ENCODE results near the gene PTH2R. TPM values are rescaled to one million over a fixed set of nuclear protein-coding genes. Genes with fewer than 3 reads are reported as not detected.
"Not testable (repeated sequence)": the region's sequence is repeated elsewhere in the genome, so short reads cannot be mapped to it uniquely, and the experiment has no call there.

Gene PTH2R
- polyA plus RNA-seq, 3 donors from 2014 or later: 0.07 TPM; not detected in 2

DNA sequence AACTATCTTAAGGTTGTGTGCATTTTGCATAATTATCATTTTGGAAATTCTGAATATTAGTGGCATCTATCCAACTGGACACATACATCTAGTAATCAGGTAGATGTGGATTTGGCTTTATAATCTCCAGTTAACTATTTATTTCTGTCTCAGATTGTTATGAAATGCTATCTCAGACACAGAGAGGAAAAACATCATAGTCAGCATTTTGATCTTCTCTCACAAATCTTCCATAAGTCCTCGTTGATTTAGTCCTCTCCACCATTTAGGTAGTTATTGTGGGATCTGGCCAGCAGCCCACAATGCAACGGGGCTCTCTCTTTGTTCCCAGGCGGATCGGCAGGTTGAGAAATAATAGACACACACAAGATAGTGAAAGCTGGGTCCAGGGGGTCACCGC is 75.4 kb downstream of the PTH2R start:
- H3K4me3 Mint-ChIP-seq; H3K4me1 Mint-ChIP-seq; H3K27ac Mint-ChIP-seq; H3K36me3 Mint-ChIP-seq; DNase-seq; H3K27me3 Mint-ChIP-seq (ENCODE audit: low read depth in 3 of 3): not testable (repeated sequence)
- peaks cover 8 to 23% (median 10%) of the 10 kb centered on the region in 6 donors for H3K9me3 Mint-ChIP-seq

DNA sequence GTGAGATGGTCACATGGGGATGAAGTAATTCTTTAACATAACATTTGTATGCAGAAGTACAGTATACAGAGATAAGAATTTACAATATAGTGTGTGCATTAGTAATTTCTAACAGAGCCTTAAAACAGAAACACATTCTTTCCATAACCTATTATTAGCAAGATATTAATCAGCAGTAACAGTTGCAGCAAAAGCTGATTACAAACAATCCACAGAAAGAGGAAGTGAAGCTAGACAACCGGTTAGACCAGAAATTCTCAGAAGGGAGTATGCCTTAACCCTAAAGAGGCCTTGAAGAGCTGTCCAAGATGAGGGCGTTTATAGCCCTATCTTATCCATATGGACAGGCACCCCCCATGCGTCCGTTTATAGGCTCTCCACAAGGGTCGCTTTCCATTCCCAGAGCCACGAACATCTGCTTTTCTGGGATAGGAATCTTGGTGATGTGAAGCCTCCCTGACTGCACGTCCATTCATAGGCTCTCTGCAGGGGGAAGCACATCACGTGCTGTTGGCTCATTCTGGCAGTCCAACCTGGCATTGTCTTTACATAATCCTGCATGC is 75.9 kb downstream of the PTH2R start:
- DNase-seq; H3K27ac Mint-ChIP-seq; H3K4me3 Mint-ChIP-seq; H3K27me3 Mint-ChIP-seq (ENCODE audit: low read depth in 3 of 3); H3K36me3 Mint-ChIP-seq; H3K4me1 Mint-ChIP-seq: not testable (repeated sequence)
- peaks cover 8 to 23% (median 12%) of the 10 kb centered on the region in 6 donors for H3K9me3 Mint-ChIP-seq

DNA sequence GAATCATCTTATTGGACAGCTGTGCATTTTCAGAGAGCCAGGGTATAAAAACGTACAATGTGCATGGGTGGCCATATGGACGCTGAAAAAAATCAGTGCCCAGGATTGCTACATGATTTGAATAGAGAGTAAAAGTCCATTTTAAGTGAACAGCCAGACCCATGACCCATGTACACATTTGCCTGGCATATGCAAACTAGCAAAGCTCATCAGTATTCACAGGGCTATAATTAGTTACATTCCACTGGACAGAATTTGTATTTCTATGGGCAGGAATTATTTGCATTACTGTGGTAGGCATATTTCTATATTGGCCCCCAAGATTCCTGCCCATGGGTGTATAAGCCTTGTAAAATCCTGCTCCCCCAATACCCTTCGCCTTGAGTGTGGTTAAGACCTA is 78.8 kb downstream of the PTH2R start:
- Mint-ChIP-seq H3K9me3 (peaks cover 8 to 23% (median 12%) of the 10 kb centered on the region in 6 donors), H3K36me3 (peaks cover 3 to 6% (median 3%) of the 10 kb centered on the region in 3 donors), H3K4me3 (no peak overlapping the region), H3K27ac (no peak overlapping the region), H3K27me3 (ENCODE audit: low read depth in 3 of 3) (peaks cover 0 to 1% (median 0%) of the 10 kb centered on the region in 3 donors), H3K4me1 (no peaks in the 10 kb centered on the region)
- no peak for DNase-seq

DNA sequence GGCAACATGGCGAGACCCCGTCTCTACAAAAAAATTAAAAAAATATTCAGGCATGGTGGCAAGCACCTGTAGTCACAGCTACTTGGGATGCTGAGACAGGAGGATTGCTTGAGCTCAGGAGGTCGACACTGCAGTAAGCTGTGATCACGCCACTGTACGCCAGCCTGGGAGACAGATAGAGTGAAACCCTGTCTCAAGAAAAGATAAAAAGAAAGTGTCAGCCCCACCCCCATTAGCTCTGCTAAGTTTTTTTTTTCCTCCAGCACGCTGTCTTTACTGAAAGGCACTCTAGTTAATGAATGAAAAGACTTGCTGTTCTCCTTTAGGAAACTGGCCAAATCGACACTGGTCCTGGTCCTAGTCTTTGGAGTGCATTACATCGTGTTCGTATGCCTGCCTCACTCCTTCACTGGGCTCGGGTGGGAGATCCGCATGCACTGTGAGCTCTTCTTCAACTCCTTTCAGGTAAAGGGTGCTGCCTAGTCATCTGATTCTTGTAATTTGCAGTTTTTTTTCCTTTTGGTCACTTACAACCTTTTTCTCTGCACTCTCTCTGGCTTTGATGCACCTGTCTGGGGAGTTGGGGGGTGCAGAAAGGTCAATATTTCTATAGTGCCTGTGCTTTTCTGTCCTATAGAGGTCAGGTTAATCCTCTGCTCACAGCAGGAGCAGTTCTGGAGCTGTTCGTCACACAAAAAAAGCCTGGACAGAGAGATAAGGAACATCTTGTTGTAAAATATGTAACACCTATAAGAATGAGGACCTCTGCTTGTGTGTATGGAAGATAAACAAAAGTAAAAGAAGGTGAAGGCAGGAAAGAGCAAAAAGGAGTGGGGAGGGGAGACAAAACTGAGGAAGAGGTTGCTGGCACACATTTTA is 82.3 kb downstream of the PTH2R start:
- Mint-ChIP-seq H3K9me3 (peaks cover 2 to 5% (median 3%) of the 10 kb centered on the region in 6 donors), H3K4me3 (no peak overlapping the region), H3K27me3 (ENCODE audit: low read depth in 3 of 3) (no peaks in the 10 kb centered on the region), H3K27ac (no peak overlapping the region), H3K36me3 (peaks cover 0 to 3% (median 0%) of the 10 kb centered on the region in 3 donors), H3K4me1 (no peaks in the 10 kb centered on the region)
- DNase-seq: no peak

DNA sequence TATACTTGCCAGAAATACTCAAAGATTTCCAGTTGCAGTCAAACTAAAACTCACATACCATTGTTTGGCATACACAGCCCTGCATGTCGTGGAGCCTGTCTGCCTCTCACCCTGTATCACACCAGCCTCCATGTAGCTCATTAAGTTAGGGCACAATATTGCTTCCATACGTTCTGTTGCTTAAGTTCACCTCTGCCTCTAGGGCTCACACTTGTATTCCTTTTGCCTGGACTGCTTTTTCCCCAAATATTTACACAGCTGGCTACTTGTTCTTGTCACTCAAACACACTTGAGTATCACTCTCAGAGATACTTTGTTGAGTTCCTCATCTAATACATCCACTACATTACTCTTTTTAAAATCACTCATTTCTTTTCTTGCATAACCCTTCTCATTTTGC is 83.1 kb downstream of the PTH2R start:
- peaks cover 0 to 5% (median 2%) of the 10 kb centered on the region in 6 donors for H3K9me3 Mint-ChIP-seq
- no peaks in the 10 kb centered on the region for H3K4me1 Mint-ChIP-seq

DNA sequence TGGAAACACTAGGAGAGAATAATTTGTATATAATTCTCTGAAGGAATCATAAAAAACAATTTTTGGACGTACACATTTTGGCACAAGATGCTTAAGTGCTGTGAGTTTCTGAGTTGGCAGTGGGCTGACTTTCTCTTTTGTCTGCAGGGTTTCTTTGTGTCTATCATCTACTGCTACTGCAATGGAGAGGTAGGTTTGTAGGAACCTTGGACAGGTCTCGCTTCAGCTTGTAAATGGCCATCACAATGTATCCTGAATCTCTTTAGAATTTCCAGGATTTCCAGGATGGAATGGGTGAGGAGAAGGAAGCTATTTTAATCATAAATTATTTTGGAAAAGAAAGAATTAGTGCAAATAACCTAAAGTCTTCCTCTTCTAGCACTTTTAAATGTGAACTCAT is 83.9 kb downstream of the PTH2R start:
- Mint-ChIP-seq H3K36me3 (no peaks in the 10 kb centered on the region), H3K4me3 (no peak overlapping the region), H3K4me1 (no peaks in the 10 kb centered on the region), H3K27me3 (ENCODE audit: low read depth in 3 of 3) (peaks cover 0 to 2% (median 0%) of the 10 kb centered on the region in 3 donors), H3K27ac (no peak overlapping the region), H3K9me3 (peaks cover 0 to 5% (median 2%) of the 10 kb centered on the region in 6 donors)
- no peak for DNase-seq

More for the DNA sequence above, 83.1 kb downstream of the PTH2R start:
- Mint-ChIP-seq H3K4me3 (no peak overlapping the region), H3K27ac (no peak overlapping the region), H3K27me3 (ENCODE audit: low read depth in 3 of 3) (no peaks in the 10 kb centered on the region), H3K36me3 (no peaks in the 10 kb centered on the region)
- no peak for DNase-seq

DNA sequence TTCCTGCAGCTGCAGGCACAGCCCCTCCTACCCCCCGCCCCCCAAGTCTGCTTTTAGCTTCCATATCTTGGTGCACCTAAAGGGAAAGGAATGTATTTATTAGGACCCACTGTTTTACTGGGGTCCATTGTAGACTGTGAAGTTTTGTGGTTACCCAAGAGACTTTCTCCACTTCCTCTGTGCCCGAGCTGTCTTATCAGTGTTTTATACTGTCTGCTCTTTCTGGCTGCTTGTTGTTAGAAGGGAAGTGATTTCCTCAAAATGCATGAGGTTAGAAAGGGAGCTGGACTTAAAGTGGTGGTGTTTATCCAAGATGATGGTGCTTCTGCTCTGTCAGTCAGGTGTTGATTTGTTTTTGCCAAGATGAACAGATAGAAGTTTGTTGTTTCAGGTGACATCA is 85.0 kb downstream of the PTH2R start:
- no peak overlapping the region for H3K27ac Mint-ChIP-seq
- DNase-seq: no peak
- H3K9me3 Mint-ChIP-seq: peaks cover 0 to 2% (median 0%) of the 10 kb centered on the region in 6 donors
- no peaks in the 10 kb centered on the region for H3K36me3 Mint-ChIP-seq
- H3K4me1 Mint-ChIP-seq: no peaks in the 10 kb centered on the region
- H3K4me3 Mint-ChIP-seq: no peak overlapping the region
- peaks cover 0 to 2% (median 2%) of the 10 kb centered on the region in 3 donors for H3K27me3 Mint-ChIP-seq (ENCODE audit: low read depth in 3 of 3)

DNA sequence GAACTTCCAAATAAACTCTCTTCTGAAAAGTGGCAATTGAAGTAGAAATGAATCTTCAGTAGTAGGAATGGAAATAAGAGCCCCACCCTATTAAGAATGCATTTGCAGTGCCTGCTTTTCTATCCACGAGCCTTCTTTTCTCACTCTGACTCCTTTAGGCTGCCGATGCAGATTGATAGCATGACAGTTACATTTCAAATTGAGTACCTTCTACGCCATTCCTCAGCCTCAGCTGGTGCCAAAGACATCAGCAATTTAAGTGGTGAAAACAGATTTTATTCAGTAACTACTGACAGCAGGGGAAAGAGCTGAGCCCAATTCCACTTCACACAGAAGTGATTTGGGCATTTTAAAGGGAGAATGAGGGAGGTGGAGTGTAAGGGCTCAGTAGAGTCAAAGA is 85.5 kb downstream of the PTH2R start:
- peaks cover 0 to 2% (median 2%) of the 10 kb centered on the region in 3 donors for H3K27me3 Mint-ChIP-seq (ENCODE audit: low read depth in 3 of 3)
- H3K36me3 Mint-ChIP-seq: no peaks in the 10 kb centered on the region
- no peaks in the 10 kb centered on the region for H3K4me1 Mint-ChIP-seq
- peaks cover 0 to 1% (median 0%) of the 10 kb centered on the region in 6 donors for H3K9me3 Mint-ChIP-seq
- no peak overlapping the region for H3K27ac Mint-ChIP-seq
- peak overlapping the region in 1 of 5 donors; percentile 9 for H3K4me3 Mint-ChIP-seq
- no peak for DNase-seq

DNA sequence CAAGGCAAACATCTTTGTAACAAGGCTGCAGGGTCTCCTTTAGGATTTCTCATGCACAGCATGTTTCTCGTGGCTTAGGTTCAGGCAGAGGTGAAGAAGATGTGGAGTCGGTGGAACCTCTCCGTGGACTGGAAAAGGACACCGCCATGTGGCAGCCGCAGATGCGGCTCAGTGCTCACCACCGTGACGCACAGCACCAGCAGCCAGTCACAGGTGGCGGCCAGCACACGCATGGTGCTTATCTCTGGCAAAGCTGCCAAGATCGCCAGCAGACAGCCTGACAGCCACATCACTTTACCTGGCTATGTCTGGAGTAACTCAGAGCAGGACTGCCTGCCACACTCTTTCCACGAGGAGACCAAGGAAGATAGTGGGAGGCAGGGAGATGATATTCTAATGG is 86.6 kb downstream of the PTH2R start:
- Mint-ChIP-seq H3K4me1 (no peaks in the 10 kb centered on the region), H3K27me3 (ENCODE audit: low read depth in 3 of 3) (peaks cover 0 to 2% (median 2%) of the 10 kb centered on the region in 3 donors), H3K9me3 (no peaks in the 10 kb centered on the region), H3K36me3 (no peaks in the 10 kb centered on the region), H3K27ac (no peak overlapping the region), H3K4me3 (no peak overlapping the region)
- DNase-seq: no peak

DNA sequence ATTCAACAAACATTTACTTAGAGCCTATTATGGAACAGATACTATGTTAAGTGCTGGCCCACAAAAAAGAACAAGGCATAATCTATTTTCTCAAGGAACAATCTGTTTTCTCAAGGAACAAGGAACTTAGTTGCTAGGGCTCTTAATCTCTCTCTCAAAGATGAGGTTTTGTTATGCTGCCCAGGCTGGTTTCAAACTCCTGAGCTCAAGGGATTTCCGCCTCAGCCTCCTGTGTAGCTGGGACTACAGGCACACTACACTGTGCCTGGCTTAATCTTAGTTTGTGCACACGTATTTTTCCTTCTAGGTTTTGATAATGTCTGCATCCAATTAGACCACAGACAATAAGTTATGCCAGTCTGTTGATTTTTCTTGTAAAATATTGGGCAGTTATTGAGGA is 89.5 kb downstream of the PTH2R start:
- Mint-ChIP-seq H3K9me3 (no peaks in the 10 kb centered on the region), H3K4me1 (no peaks in the 10 kb centered on the region), H3K27me3 (ENCODE audit: low read depth in 3 of 3) (peaks cover 0 to 4% (median 2%) of the 10 kb centered on the region in 3 donors), H3K36me3 (no peaks in the 10 kb centered on the region), H3K27ac (no peak overlapping the region), H3K4me3 (no peak overlapping the region)
- no peak for DNase-seq

DNA sequence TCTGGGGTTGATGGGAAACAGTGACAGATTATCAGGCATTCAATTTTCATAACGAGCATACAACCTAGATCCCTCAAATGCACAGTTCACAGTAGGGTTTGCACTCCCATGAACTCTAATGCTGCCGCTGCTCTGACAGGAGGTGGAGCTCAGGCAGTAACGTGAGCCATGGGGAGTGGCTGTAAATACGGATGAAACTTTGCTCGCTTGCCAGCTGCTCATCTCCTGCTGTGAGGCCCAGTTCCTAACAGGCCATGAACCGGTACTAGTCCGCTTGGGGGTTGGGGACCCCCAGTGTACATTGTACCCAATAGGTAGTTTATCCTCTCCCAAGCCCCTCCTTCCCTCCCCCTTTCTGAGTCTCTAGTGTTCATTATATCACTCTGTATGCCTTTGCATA is 94.6 kb downstream of the PTH2R start:
- H3K36me3 Mint-ChIP-seq: no peaks in the 10 kb centered on the region
- H3K9me3 Mint-ChIP-seq: peaks cover 0 to 5% (median 0%) of the 10 kb centered on the region in 6 donors
- H3K27me3 Mint-ChIP-seq (ENCODE audit: low read depth in 3 of 3): peaks cover 0 to 2% (median 0%) of the 10 kb centered on the region in 3 donors
- no peak for DNase-seq
- no peak overlapping the region for H3K4me3 Mint-ChIP-seq
- H3K27ac Mint-ChIP-seq: no peak overlapping the region
- H3K4me1 Mint-ChIP-seq: no peaks in the 10 kb centered on the region

DNA sequence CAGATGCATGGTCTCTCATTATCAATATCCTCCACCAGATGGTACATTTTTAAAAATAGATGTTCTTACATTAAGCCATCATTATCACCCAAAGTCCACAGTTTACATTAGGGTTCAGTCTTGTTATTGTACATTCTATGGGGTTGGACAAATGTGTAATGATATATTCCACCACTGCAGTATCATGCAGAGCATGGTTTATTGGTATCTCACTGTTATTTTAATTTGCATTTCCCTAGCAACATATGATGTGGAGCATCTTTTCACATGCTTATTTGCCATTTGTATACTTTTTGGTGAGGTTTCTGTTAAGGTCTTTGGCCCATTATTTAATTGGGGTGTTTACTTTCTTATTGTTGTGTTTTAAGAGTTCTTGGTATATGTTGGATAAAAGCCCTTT is 95.7 kb downstream of the PTH2R start:
- no peak overlapping the region for H3K4me3 Mint-ChIP-seq
- H3K36me3 Mint-ChIP-seq: no peaks in the 10 kb centered on the region
- peaks cover 0 to 16% (median 5%) of the 10 kb centered on the region in 6 donors for H3K9me3 Mint-ChIP-seq
- DNase-seq: no peak
- no peaks in the 10 kb centered on the region for H3K4me1 Mint-ChIP-seq
- H3K27ac Mint-ChIP-seq: no peak overlapping the region
- peaks cover 0 to 6% (median 0%) of the 10 kb centered on the region in 3 donors for H3K27me3 Mint-ChIP-seq (ENCODE audit: low read depth in 3 of 3)

DNA sequence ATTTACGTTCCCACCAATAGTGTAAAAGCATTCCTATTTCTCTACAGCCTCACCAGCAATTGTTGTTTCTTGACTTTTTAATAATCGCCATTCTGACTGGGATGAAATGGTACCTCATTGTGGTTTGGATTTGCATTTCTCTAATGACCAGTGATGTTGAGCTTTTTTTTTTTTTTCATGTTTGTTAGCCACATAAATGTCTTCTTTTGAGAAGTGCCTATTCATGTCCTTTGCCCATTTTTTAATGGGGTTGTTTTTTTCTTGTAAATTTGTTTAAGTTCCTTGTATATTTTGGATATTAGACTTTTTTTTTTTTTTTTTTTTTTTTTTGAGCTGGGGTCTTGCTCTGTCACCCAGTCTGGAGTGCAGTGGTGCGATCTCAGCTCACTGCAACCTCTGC is 98.8 kb downstream of the PTH2R start:
- not testable (repeated sequence) for H3K36me3 Mint-ChIP-seq; H3K27me3 Mint-ChIP-seq (ENCODE audit: low read depth in 3 of 3); H3K27ac Mint-ChIP-seq; H3K4me1 Mint-ChIP-seq; H3K4me3 Mint-ChIP-seq; DNase-seq
- H3K9me3 Mint-ChIP-seq: peaks cover 2 to 29% (median 9%) of the 10 kb centered on the region in 6 donors

DNA sequence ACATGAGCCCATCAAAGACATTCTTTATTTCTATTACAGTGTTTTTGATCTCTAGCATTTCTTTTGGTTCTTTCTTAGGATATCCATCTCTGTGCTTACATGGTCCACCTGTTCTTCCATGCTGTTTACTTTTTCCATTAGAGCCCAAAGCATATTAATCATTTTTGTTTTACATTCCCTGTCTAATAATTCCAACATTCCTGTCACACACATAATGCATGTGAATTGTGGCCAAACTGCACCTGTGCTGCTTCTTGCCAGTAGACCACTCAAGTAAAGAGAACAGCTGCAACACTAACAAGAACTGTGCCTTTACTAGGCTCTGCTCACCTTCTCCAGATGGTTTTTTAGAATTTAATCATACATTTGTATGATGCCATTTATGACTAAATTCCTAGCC is 103.0 kb downstream of the PTH2R start:
- H3K27me3 Mint-ChIP-seq (ENCODE audit: low read depth in 3 of 3): peaks cover 0 to 4% (median 0%) of the 10 kb centered on the region in 3 donors
- no peak overlapping the region for H3K27ac Mint-ChIP-seq
- no peaks in the 10 kb centered on the region for H3K4me1 Mint-ChIP-seq

More for the DNA sequence above, 103.0 kb downstream of the PTH2R start:
- Mint-ChIP-seq H3K36me3 (no peaks in the 10 kb centered on the region), H3K4me3 (no peak overlapping the region), H3K9me3 (peaks cover 2 to 24% (median 10%) of the 10 kb centered on the region in 6 donors)
- DNase-seq: no peak

Measured in immature natural killer cell (primary cell).